ENCODE measurements around the gene SLC37A1. TPM values are rescaled to one million over a fixed set of nuclear protein-coding genes. Genes with fewer than 3 reads are reported as not detected.

SLC37A1 gene
- total and polyA plus RNA-seq, 8 donors: 4.7 to 14.3 (median 7.9) TPM

GRCh38 chr21:42500225-42500624 lies 13.4 kb upstream of the SLC37A1 start:
- Histone ChIP-seq H3K4me3 (no peak overlapping the region), H3K27me3 (no peaks in the 10 kb centered on the region), H3K36me3 (no peaks in the 10 kb centered on the region), H3K9me3 (no peaks in the 10 kb centered on the region), H3K27ac (no peak overlapping the region), H3K4me1 (peaks cover 0 to 8% (median 0%) of the 10 kb centered on the region in 3 donors)
- intact Hi-C loops (cut with DNase I): no loop called here
- no peak for TF ChIP-seq CTCF (IDR thresholded peaks at IDR 0.05)
- no peak for FAIRE-seq
- no peak for DNase-seq
- 70 to 76% methylated on average over 4 of the region's 4 CpGs for WGBS, 2 donors
- no peak for ATAC-seq

GRCh38 chr21:42500736-42501135 lies 12.9 kb upstream of the SLC37A1 start:
- no peak overlapping the region for H3K27ac ChIP-seq
- H3K4me3 ChIP-seq: no peak overlapping the region
- no peaks in the 10 kb centered on the region for H3K36me3 ChIP-seq
- DNase-seq (no peak), FAIRE-seq (no peak), ATAC-seq (no peak)
- H3K27me3 ChIP-seq: no peaks in the 10 kb centered on the region
- H3K9me3 ChIP-seq: no peaks in the 10 kb centered on the region
- H3K4me1 ChIP-seq: peaks cover 0 to 4% (median 0%) of the 10 kb centered on the region in 3 donors
- WGBS, 2 donors: 46 to 48% methylated on average over 5 of the region's 5 CpGs
- TF ChIP-seq CTCF (IDR thresholded peaks at IDR 0.05): no peak
- intact Hi-C loops (cut with DNase I): no loop called here

GRCh38 chr21:42503711-42504110 lies 9.9 kb upstream of the SLC37A1 start:
- ATAC-seq: no peak
- Histone ChIP-seq H3K27ac (no peak overlapping the region), H3K27me3 (no peaks in the 10 kb centered on the region)

GRCh38 chr21:42505090-42505726 lies 8.4 kb upstream of the SLC37A1 start:
- intact Hi-C loops (cut with DNase I): no loop called here
- 50 to 72% methylated on average over 3 of the region's 3 CpGs for WGBS, 2 donors

More at GRCh38 chr21:42503711-42504110, 9.9 kb upstream of the SLC37A1 start:
- no peak for DNase-seq
- WGBS, 2 donors: 77 to 86% methylated on average over 4 of the region's 4 CpGs
- no peak for FAIRE-seq
- Histone ChIP-seq H3K9me3 (no peaks in the 10 kb centered on the region), H3K36me3 (no peaks in the 10 kb centered on the region), H3K4me3 (no peak overlapping the region), H3K4me1 (no peaks in the 10 kb centered on the region)
- intact Hi-C loops (cut with DNase I): no loop called here
- no peak for TF ChIP-seq CTCF (IDR thresholded peaks at IDR 0.05)

More at GRCh38 chr21:42505090-42505726, 8.4 kb upstream of the SLC37A1 start:
- no peaks in the 10 kb centered on the region for H3K4me1 ChIP-seq
- H3K27me3 ChIP-seq: no peaks in the 10 kb centered on the region
- H3K36me3 ChIP-seq: no peaks in the 10 kb centered on the region
- peak in 1 of 4 donors; percentile 35 for ATAC-seq
- no peaks in the 10 kb centered on the region for H3K9me3 ChIP-seq
- no peak overlapping the region for H3K27ac ChIP-seq
- DNase-seq: no peak
- no peak for TF ChIP-seq CTCF (IDR thresholded peaks at IDR 0.05)
- no peak overlapping the region for H3K4me3 ChIP-seq
- no peak for FAIRE-seq
